GM18507 (cell line): ENCODE results near the gene RNLS.
A peak's percentile ranks its signal among the peaks of the same experiment; 100 is the strongest.
"Not testable (repeated sequence)": the region's sequence is repeated elsewhere in the genome, so short reads cannot be mapped to it uniquely, and the experiment has no call there.

Experiments
- DNase-seq: peaks from one replicate; pipeline ENCODE4 v3.0.0; 2011; ENCODE audit warnings: low read depth; ENCODE audit not compliant: insufficient read length; ENCODE audit errors: extremely low spot score
- FAIRE-seq: peaks from 2 replicates; lab custom pipeline; 2011; peaks lifted over from hg19 to GRCh38; lab: Jason Lieb, UNC

The RNLS gene

DNA sequence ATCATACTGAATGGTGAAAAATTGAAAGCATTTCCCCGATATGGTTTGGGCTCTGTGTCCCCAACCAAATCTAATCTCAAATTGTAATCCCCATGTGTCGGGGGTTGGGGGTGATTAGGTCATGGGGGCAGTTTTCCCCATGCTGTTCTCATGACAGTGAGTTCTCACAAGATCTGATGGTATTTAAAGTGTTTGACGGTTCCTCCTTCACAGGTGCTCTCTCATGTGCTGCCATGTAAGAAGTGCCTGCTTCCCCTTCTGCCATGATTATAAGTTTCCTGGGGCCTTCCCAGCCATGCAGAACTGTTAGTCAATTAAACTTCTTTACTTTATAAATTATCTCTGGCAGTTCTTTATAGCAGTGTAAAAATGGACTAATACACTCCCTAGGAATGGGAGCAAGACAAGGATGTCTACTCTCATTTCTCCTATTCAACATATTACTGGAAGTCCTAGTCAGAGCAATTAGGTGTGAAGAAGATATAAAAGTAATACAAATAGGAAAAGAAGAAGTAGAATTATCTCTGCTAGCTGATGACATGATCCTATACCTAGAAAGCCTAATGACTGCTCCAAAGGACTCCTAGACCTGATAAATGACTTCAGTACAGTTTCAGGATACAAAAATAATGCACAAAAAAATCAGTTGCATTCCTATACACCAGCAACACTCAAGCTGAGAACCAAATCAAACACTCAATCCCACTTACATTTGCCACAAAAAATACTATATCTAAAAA is 260.6 kb downstream of the RNLS start:
- no peak for DNase-seq
- peak; percentile 33 for FAIRE-seq

DNA sequence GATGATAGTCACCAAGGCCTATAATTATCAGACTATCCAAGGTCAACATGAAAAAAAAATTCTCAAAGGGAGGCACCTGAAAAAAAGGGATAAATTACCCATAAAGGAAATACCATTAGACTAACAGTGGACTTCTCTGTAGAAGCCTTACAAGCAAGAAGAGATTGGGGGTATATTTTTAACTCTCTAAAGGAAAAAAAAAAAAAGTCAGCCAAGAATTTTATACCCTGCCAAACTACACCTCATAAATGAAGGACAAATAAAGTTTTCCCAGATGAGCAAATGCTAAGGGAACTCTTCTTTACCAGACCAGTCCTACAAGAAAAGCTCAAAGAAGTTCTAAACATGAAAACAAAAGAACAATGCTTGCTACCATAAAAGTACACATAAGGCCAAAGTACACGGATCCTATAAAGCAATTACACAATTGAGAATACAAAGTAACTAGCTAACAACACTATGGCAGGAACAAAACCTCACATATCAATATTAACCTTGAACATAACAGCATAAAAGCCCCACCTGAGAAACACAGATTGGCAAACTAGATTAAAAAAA is 263.1 kb downstream of the RNLS start:
- no peak for DNase-seq
- no peak for FAIRE-seq

DNA sequence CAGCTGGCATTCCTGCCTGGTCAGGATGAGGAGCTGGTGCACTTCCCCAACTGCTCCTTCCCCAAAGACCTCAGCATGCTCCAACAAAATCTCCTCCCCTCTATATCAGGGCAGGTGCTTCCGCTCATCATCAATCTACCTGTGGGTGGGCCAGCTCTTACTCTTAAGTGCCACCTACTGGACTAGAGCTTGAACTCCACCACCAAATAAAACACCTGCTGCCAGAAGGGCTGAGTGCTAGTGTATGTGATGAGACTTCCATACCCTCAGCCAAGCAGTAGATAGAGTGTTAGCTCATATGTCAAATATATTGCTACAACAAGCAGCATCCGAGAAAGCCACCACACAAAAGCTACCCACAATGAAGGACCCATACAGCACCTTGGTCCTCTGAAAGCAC is 264.3 kb downstream of the RNLS start:
- DNase-seq (no peak), FAIRE-seq (no peak)

DNA sequence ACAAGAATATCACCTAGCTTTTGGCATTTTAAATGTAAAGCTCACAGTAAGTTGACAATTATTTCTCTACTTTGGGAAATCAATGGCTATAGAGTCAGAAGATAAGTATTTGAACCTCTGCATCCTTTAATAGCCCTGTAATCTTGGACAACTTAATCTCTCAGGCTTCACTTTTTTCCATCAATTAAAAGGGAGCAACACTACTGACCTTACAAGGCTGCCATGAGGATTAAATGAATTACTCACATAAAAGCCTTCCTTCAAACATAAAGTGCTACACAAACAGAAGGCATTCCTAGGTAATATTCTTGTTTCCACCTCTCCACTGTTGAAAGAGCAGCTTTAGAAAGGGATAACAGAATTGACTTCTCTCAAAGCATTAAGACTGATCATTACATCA is 266.0 kb downstream of the RNLS start:
- no peak for DNase-seq
- FAIRE-seq, result no peak

DNA sequence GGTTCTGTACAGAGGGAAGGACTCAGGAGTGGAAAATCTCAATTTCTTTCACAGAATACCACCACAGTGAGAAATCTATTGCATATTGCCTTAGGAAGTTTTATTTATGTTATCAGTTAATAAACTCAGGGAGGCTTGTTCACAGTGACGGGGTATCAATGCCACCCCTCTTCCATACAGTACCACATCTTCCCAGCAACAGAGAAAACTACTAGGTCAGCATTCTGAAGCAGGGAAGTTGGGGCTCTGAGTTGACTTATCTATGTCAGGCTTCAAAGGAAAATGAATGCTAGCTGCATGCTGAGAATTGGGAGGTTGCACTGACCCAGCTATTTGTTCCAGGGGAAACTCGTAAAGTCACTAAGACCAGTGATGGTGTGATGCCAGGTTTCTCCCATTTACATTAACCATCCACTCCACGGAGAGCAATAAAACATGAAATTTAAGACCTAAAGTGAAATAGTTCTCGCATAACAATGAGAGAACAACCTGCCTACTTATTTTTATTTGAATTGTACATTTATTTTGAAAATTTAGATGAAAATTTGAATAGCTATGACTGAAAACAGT is 266.7 kb downstream of the RNLS start:
- peak; percentile 47 for FAIRE-seq
- no peak for DNase-seq

DNA sequence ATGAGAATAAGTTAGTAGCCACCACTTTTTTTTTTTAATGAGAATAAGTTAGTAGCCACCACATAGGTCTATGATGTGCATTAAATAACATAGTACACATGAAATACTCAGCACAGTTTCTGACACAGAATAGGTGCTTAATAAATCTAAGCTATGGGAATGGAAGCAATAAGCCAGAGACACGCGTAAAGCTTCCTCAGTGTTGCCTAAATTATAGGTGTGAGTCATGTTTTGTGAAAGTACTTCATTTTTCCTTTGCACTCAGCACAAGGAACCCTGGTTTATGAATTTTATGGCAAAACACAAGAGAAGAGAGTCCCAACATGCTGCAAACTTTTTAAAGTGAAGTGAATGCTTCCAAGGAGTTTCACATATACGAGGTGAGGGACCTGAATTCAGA is 267.4 kb downstream of the RNLS start:
- no peak for DNase-seq
- FAIRE-seq, result peak; percentile 42

DNA sequence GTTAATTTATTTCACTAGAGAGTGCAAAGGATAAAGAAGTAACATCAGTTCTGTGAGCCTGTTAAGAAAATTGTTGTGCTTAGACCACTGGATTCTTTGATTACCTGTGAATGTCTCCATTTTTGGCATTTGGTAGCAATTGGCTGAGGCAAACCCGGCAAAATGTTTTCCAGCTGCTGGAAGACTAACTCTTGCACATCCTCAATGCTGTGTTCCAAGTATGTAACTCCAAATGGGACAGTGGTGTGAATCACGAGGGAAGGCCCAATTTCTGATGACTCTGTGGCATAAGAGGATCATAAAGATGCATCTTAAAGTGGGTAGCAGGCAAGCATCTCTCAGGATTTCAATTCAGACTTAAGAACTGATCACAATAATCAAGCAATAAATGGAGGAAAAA is 268.8 kb downstream of the RNLS start:
- DNase-seq (no peak), FAIRE-seq (no peak)

DNA sequence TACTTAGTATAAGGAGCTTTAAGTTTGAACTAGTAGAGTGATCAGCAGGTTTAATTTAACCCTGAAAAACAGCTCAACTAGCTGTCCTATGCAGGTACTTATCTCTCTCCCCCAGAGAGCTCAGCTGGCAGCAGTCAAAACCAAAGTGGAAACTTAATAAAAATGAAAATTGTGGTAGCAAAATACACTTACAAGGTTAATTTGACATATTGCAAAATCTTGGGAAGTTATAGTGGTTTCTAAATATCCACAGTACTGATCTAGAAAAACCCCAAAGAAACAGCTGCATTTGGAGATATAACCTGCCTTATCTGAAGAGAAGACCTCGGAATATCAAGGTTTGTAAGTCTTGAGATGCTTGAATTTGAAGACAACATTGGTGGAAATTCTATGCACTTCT is 269.2 kb downstream of the RNLS start:
- DNase-seq, result no peak
- no peak for FAIRE-seq

DNA sequence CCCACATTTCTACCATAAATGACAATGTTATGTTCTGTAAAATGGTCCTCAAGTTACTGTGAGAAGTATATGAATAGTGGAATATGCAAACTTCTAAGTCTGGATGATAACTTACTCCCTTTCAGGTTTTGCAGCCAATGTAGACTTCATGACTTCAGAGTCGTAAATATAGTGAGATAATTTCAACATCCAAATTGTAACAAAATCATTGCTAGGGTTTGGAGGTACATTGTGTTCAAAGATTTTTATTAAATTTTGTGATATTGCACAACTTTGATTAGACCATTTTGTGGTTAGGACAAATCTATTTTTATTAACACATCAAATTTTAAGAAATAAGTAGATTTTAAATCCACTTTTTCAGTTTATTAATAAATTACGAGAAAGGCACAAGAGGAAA is 270.3 kb downstream of the RNLS start:
- DNase-seq, result no peak
- FAIRE-seq, result no peak

DNA sequence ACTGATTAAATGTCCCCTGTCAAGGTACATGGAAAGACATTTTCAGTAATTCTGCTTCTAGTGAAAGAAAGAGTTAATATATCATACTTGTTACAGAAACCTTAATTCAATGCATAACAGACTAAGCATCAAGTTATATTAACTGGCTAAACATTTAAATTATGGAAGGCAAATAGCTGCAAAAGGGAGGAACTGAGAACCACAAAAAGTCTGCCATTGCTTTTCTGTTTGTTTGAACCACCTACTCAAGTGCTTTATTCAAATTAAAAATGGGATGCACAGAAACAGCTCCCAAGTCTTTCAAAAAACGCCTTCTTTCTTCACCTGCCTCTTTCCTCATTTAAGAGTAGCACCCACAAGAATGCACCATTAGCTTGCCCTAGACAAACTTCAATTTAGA is 271.9 kb downstream of the RNLS start:
- FAIRE-seq (peak; percentile 59), DNase-seq (no peak)

DNA sequence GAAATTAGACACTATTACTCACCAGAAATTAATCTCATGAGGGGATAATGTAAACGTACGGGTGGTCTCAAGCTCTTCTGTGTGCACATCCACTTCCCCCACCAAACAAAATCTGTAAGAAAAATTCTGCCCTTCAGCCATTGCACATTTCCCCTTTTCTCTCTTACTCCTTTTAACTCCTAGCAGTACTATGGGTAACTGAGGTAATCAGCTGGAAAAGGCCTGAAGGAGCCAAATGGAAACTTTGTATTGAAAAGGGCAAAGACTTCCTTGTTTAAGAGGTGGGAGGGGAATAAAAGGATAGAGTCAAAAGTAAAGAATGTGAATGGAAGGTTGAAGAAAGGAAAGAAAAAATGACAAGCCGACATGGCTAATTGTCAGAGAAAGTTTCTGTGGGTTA is 273.8 kb downstream of the RNLS start:
- FAIRE-seq (peak; percentile 5), DNase-seq (no peak)

DNA sequence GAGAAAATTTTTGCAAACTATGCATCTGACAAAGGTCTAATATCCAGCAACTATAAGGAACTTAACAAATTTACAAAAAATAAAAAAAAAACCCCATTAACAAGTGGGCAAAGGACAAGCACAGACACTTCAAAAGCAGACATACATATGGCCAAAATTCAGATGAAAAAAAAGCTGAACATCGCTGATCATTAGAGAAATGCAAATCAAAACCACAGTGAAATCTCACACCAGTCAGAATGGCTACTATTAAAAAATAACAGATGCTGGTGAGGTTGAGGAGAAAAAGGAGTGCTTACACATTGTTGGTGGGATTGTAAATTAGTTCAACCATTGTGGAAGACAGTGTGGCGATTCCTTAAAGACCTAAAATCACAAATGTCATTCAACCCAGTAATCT is 274.8 kb downstream of the RNLS start:
- FAIRE-seq, result peak; percentile 47

DNA sequence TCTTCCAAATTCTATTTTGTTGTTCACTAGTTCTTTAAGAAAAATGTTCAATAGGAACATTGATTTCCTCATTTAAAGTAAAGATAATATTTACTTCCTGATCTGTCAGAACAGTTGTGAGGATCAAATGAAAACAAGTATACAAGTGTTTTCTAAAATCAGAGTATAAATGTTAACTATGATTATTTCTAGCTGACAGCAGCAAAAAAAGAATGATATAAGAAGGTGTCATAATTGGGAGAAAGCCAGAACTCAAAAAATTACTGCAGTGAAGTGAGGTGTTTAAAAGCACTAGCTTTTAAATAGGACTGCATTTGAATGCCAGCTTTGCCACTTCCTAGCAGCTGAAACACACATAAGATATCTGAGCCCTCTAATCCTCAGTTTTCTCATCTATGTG is 283.3 kb downstream of the RNLS start:
- FAIRE-seq (peak; percentile 33), DNase-seq (no peak)

More for the DNA sequence above, 274.8 kb downstream of the RNLS start:
- not testable (repeated sequence) for DNase-seq

DNA sequence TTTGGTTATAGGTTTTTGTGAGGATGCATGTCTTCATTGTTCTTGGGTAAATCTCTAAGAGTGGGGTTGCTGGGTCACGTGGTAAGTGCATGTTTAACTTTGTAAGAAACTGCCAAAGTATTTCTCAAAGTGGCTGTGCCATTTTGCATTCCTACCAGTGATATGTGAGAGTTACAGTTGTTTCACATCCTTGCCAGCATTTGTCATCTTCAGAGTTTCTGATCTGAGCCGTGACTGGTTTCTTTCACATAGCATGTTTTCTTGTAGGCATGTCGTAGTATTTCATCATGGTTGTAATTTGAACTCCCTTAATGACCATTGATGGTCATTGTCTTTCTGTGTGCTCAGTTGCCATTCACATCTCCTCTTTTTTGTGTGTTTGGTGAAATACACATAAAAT is 286.0 kb downstream of the RNLS start:
- FAIRE-seq (peak; percentile 51), DNase-seq (no peak)

DNA sequence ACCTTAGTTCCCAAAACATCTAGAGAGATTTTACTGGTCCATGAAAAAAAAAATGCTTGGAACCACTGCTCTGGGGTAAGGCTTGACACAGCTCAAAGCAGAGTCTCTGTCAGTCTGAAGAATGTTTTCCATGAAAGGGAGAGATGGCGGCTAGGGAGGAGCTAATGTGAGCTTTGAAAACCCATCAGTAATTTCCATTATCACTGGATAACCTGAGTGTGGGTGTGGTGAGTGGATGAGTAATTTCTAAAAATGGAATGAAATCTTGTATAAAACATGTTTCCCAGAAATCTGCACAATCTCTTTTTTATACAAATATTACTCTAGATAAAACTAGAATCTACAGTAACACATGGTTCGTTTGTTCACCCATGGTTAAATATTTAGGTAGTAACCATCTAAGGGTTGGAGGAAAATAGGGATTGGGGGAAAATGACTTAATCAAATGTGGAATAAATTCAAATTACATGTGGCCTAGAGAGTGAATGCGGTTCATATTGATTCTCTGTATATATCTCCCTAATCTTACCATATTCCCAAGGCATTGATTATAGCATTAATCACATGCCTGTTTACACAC is 289.4 kb downstream of the RNLS start:
- FAIRE-seq (no peak), DNase-seq (no peak)

DNA sequence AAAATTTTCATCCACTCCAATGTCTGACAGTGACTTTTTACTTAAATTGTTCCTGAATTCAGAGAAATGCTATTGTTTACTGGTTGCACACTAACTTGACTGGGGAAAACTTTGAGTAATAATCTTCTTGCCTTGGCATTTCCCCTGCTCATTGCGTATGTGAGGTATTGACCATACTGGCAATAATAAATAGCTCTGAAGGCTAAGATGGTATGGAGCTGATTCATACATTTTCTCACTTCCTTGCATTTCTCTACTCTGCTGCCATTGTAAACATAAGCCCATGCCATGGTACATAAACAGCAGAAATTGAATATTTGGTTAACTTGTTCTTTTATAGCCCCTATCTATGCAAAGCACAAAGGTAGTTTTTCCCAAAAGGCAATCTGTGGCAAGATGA is 290.0 kb downstream of the RNLS start:
- FAIRE-seq (peak; percentile 68), DNase-seq (no peak)

DNA sequence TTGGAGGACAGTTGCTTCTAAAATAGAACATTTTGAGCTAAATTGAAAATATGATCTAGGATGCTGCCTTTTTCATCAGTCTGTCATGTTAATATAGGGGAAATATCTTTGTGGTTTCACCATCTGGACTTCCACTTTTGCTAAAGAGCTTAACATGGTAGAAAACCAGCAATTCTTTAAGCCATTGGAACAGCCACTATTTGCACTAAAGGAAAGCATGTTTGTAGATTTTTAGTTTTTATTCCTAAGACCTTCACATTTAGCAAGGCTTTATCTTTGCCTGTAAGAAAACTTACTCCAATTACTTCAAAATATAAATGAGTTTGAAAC is 291.0 kb downstream of the RNLS start:
- no peak for DNase-seq

DNA sequence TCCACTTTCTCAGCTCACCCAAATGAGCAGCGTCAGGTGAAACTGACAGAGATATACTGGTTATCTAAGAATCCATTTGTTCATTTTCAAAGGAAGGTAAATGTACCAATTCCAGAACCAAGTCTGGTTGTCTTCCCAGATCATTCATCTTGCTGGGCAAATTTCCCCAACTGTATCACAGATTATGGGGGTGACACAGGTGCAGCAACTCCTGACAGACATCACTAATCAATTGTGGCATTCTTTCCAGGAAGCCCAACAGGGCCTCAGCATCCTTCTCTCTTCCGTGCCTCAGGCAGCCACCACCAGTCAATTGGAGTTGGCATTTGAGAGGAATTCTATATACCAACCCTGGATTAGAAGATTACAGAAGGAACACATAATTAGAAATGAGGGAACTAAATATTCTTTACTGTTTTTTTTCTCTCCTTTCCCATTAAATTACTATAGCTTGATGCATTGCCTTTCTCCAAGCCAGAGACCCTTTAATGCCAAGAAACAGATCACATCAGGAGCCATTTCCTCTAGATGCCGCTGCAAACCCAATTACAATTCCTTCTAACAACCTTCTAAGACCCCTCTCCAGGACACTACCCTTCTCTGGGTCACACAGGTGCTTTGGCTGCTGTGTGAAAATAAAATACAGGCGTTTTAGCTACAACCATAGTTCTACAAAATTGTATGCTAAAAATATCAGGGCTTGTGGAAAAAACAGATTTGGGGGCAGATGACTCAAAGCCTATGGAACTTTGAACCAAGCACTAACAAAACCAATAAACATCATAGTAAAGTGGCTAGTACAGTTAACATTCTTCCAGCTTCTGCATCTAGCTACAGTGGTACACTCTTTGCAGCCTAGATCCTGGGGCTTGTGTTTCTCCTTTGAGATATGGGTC is 291.6 kb downstream of the RNLS start:
- peak; percentile 54 for FAIRE-seq
- DNase-seq, result no peak

More for the DNA sequence above, 291.0 kb downstream of the RNLS start:
- peak; percentile 84 for FAIRE-seq

DNA sequence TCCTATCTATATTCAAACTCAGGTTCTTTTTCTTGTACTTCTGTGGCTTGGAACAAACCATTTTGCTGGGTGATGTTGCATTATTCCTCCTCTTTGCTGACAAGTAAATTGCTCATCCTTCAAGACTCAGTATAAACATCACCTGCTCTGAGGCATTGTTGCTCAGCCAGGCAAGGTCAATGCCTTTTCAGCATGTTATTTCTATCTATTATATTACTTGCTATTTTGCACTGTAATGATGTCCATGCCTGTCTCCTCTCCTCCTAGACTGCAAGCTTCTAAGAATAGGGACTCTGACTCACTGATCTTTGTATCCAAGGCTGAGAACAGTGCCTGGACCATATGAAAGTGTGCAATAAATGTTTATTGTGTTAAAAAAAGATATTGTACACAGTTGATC is 293.8 kb downstream of the RNLS start:
- DNase-seq (no peak), FAIRE-seq (no peak)
